DLD1 (cell line): ENCODE results near the gene DCPS.
"Not testable (repeated sequence)": the region's sequence is repeated elsewhere in the genome, so short reads cannot be mapped to it uniquely, and the experiment has no call there.

ENCODE experiments used
- in situ Hi-C: cut with HindIII; loops from 2 replicates; pipeline ENCODE4 v1.10.0; 2017; ENCODE audit warnings: low sequenced_read_pairs

Gene DCPS

GRCh38 chr11:126357969-126358762, 54.3 kb downstream of the DCPS start:
- in situ Hi-C loops, result no loop called here

GRCh38 chr11:126358763-126359160, 54.9 kb downstream of the DCPS start:
- in situ Hi-C loops, result no loop called here

- in situ Hi-C loops, result no loop called here
Measured at GRCh38 chr11:126359431-126360048, 55.7 kb downstream of the DCPS start.

GRCh38 chr11:126360049-126360446, 56.2 kb downstream of the DCPS start:
- in situ Hi-C loops, result no loop called here

- in situ Hi-C loops, result no loop called here
Measured at GRCh38 chr11:126361400-126361799, 57.5 kb downstream of the DCPS start.

- in situ Hi-C loops, result no loop called here
Measured at GRCh38 chr11:126362879-126363655, 59.2 kb downstream of the DCPS start.

GRCh38 chr11:126363706-126364248, 59.9 kb downstream of the DCPS start:
- in situ Hi-C loops, result no loop called here

- in situ Hi-C loops, result not testable (repeated sequence)
Measured at GRCh38 chr11:126364735-126365134, 60.9 kb downstream of the DCPS start.

GRCh38 chr11:126365508-126365907, 61.6 kb downstream of the DCPS start:
- in situ Hi-C loops, result not testable (repeated sequence)

- in situ Hi-C loops, result no loop called here
Measured at GRCh38 chr11:126366064-126366822, 62.4 kb downstream of the DCPS start.

- in situ Hi-C loops, result not testable (repeated sequence)
Measured at GRCh38 chr11:126366823-126367654, 63.2 kb downstream of the DCPS start.

- in situ Hi-C loops, result not testable (repeated sequence)
Measured at GRCh38 chr11:126367806-126368205, 63.9 kb downstream of the DCPS start.

GRCh38 chr11:126368336-126369119, 64.7 kb downstream of the DCPS start:
- in situ Hi-C loops, result not testable (repeated sequence)

GRCh38 chr11:126370016-126370415, 66.2 kb downstream of the DCPS start:
- in situ Hi-C loops, result no loop called here

GRCh38 chr11:126371595-126371994, 67.7 kb downstream of the DCPS start:
- in situ Hi-C loops, result no loop called here

GRCh38 chr11:126373389-126374066, 69.7 kb downstream of the DCPS start:
- in situ Hi-C loops, result not testable (repeated sequence)

GRCh38 chr11:126374562-126375300, 70.9 kb downstream of the DCPS start:
- in situ Hi-C loops, result not testable (repeated sequence)

- in situ Hi-C loops, result no loop called here
Measured at GRCh38 chr11:126375726-126376125, 71.9 kb downstream of the DCPS start.
